ENCODE data around the gene ARMS2. TPM values are rescaled to one million over a fixed set of nuclear protein-coding genes. Genes with fewer than 3 reads are reported as not detected.

ARMS2 gene
- total RNA-seq, 1 donor from 2014 or later = not detected

DNA sequence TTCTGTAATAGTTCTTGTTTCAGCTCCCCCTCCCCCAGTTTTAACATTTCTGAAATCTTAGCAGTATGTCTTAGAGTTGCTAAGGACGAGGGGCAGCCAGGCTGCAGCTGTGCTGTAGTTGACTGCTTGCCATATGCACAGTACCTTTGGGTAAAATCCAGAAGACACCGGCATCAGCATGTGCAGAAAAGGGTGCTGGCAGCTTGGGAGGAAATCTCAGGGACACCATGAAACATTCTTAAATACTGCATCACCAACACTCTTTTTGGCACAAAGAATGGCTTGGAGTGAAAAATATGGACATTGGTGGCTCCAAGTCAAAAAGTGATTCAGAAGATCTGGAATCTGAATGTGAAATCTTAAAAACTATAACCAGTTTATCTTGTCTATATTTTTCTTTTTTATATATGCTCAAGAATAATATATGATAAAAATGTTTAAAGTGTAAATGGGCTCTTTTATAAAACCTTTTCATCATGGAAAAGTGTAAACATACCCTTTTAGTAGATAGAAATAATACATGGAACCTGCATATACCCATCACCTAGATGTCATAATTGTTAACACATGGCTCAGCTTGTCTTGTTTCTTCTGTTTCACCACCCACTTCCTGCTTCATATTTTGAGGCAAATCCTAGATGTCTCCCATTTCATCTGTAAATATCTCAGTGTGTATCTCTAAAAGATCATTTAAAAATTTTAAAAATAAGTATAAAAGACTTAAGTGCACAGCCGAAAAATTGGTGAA is 34.4 kb upstream of the ARMS2 start:
- Histone ChIP-seq H3K79me2 (ENCODE audit: insufficient read depth, low read length) (no peaks in the 10 kb centered on the region), H4K20me1 (ENCODE audit: insufficient read depth, low read length) (no peaks in the 10 kb centered on the region), H3K4me3 (ENCODE audit: insufficient read depth, low read depth, low read length) (no peak overlapping the region), H3K9me3 (ENCODE audit: insufficient read depth, low read depth, low read length) (no peaks in the 10 kb centered on the region), H2AFZ (ENCODE audit: low read depth, low read length) (no peak overlapping the region), H3K9ac (ENCODE audit: low read length) (no peak overlapping the region), H3K27ac (ENCODE audit: low read depth, low read length) (no peak overlapping the region), H3K4me1 (ENCODE audit: insufficient read depth, low read length) (peaks cover 3% of the 10 kb centered on the region), H3K4me2 (ENCODE audit: low read length) (no peak overlapping the region), H3K36me3 (ENCODE audit: insufficient read depth, low read length) (peaks cover 3% of the 10 kb centered on the region), H3K27me3 (ENCODE audit: insufficient read depth, low read length) (no peaks in the 10 kb centered on the region)
- TF ChIP-seq, protein P1, sequence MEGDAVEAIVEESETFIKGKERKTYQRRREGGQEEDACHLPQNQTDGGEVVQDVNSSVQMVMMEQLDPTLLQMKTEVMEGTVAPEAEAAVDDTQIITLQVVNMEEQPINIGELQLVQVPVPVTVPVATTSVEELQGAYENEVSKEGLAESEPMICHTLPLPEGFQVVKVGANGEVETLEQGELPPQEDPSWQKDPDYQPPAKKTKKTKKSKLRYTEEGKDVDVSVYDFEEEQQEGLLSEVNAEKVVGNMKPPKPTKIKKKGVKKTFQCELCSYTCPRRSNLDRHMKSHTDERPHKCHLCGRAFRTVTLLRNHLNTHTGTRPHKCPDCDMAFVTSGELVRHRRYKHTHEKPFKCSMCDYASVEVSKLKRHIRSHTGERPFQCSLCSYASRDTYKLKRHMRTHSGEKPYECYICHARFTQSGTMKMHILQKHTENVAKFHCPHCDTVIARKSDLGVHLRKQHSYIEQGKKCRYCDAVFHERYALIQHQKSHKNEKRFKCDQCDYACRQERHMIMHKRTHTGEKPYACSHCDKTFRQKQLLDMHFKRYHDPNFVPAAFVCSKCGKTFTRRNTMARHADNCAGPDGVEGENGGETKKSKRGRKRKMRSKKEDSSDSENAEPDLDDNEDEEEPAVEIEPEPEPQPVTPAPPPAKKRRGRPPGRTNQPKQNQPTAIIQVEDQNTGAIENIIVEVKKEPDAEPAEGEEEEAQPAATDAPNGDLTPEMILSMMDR (IDR thresholded peaks at IDR 0.05; ENCODE audit: insufficient read depth, low read depth, low read length) = no peak
- no peak for TF ChIP-seq EZH2 (IDR thresholded peaks at IDR 0.05; ENCODE audit: insufficient read depth, low read length)
- Mint-ChIP-seq H3K9me3 (ENCODE audit: unreplicated experiment) (no peaks in the 10 kb centered on the region), H3K4me1 (ENCODE audit: low read depth, unreplicated experiment) (peaks cover 6% of the 10 kb centered on the region), H3K27me3 (ENCODE audit: low read depth, unreplicated experiment) (no peaks in the 10 kb centered on the region), H3K4me3 (ENCODE audit: unreplicated experiment) (no peak overlapping the region), H3K36me3 (ENCODE audit: low read depth, unreplicated experiment) (peaks cover 2% of the 10 kb centered on the region), H3K27ac (ENCODE audit: unreplicated experiment) (no peak overlapping the region)
- DNase-seq (ENCODE audit: low read depth) (peak; percentile 78), FAIRE-seq (peak; percentile 81)

- peaks cover 6% of the 10 kb centered on the region for H3K4me1 Mint-ChIP-seq (ENCODE audit: low read depth, unreplicated experiment)
- peaks cover 2% of the 10 kb centered on the region for H3K36me3 Mint-ChIP-seq (ENCODE audit: low read depth, unreplicated experiment)
- no peaks in the 10 kb centered on the region for H4K20me1 ChIP-seq (ENCODE audit: insufficient read depth, low read length)
- H3K9me3 ChIP-seq (ENCODE audit: insufficient read depth, low read depth, low read length) = no peaks in the 10 kb centered on the region
- H3K9me3 Mint-ChIP-seq (ENCODE audit: unreplicated experiment) = no peaks in the 10 kb centered on the region
- no peaks in the 10 kb centered on the region for H3K27me3 Mint-ChIP-seq (ENCODE audit: low read depth, unreplicated experiment)
- no peak for TF ChIP-seq EZH2 (IDR thresholded peaks at IDR 0.05; ENCODE audit: insufficient read depth, low read length)
- TF ChIP-seq, protein P1 (IDR thresholded peaks at IDR 0.05; ENCODE audit: insufficient read depth, low read depth, low read length) = no peak
- peaks cover 3% of the 10 kb centered on the region for H3K36me3 ChIP-seq (ENCODE audit: insufficient read depth, low read length)
- H3K27me3 ChIP-seq (ENCODE audit: insufficient read depth, low read length) = no peaks in the 10 kb centered on the region
- no peak overlapping the region for H3K4me3 Mint-ChIP-seq (ENCODE audit: unreplicated experiment)
- no peaks in the 10 kb centered on the region for H3K79me2 ChIP-seq (ENCODE audit: insufficient read depth, low read length)
- peaks cover 3% of the 10 kb centered on the region for H3K4me1 ChIP-seq (ENCODE audit: insufficient read depth, low read length)
- FAIRE-seq (no peak), DNase-seq (ENCODE audit: low read depth) (no peak)
- H3K27ac Mint-ChIP-seq (ENCODE audit: unreplicated experiment) = no peak overlapping the region
- no peak overlapping the region for H3K4me2 ChIP-seq (ENCODE audit: low read length)
- H3K4me3 ChIP-seq (ENCODE audit: insufficient read depth, low read depth, low read length) = no peak overlapping the region
- H3K27ac ChIP-seq (ENCODE audit: low read depth, low read length) = no peak overlapping the region
- H3K9ac ChIP-seq (ENCODE audit: low read length) = no peak overlapping the region
- no peak overlapping the region for H2AFZ ChIP-seq (ENCODE audit: low read depth, low read length)
These were observed 33.8 kb upstream of the ARMS2 start for GRCh38 chr10:122420624-122421007.

DNA sequence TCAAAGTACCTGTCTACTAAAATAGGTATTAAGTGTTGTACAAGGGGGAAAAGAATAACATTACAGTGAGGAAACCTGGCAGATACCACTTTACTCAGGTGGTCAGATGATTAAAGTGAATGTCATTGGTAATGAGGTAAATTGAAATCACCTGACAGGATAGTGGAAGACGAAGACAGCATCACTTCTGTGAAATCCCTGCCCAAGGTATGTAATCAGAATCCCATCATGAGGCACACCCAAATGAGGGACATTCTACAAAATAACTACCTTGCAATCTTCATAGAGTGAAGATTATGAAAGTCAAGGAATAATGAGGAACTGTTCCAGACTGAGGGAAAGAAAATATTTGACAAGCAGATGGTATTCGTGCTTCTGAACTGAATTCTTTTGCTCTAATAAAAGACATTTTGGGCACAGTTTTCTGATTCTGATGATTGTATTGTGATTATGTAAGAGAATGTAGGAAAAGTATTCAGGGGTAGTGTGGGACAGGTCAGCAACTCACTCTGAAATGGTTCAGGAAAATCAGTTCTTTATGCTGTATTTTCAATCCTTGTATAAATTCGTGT is 33.3 kb upstream of the ARMS2 start:
- H3K36me3 Mint-ChIP-seq (ENCODE audit: low read depth, unreplicated experiment) = peaks cover 2% of the 10 kb centered on the region

More for the DNA sequence above, 33.3 kb upstream of the ARMS2 start:
- no peaks in the 10 kb centered on the region for H3K9me3 Mint-ChIP-seq (ENCODE audit: unreplicated experiment)
- FAIRE-seq (peak; percentile 56), DNase-seq (ENCODE audit: low read depth) (no peak)
- no peak overlapping the region for H3K27ac Mint-ChIP-seq (ENCODE audit: unreplicated experiment)
- no peaks in the 10 kb centered on the region for H3K9me3 ChIP-seq (ENCODE audit: insufficient read depth, low read depth, low read length)
- peaks cover 3% of the 10 kb centered on the region for H3K4me1 ChIP-seq (ENCODE audit: insufficient read depth, low read length)
- H3K27me3 Mint-ChIP-seq (ENCODE audit: low read depth, unreplicated experiment) = no peaks in the 10 kb centered on the region
- H2AFZ ChIP-seq (ENCODE audit: low read depth, low read length) = no peak overlapping the region
- H4K20me1 ChIP-seq (ENCODE audit: insufficient read depth, low read length) = no peaks in the 10 kb centered on the region
- TF ChIP-seq EZH2 (IDR thresholded peaks at IDR 0.05; ENCODE audit: insufficient read depth, low read length) = no peak
- TF ChIP-seq, protein P1 (IDR thresholded peaks at IDR 0.05; ENCODE audit: insufficient read depth, low read depth, low read length) = no peak
- peaks cover 3% of the 10 kb centered on the region for H3K36me3 ChIP-seq (ENCODE audit: insufficient read depth, low read length)
- H3K4me3 ChIP-seq (ENCODE audit: insufficient read depth, low read depth, low read length) = no peak overlapping the region
- H3K4me3 Mint-ChIP-seq (ENCODE audit: unreplicated experiment) = no peak overlapping the region
- peaks cover 6% of the 10 kb centered on the region for H3K4me1 Mint-ChIP-seq (ENCODE audit: low read depth, unreplicated experiment)
- H3K4me2 ChIP-seq (ENCODE audit: low read length) = no peak overlapping the region
- no peaks in the 10 kb centered on the region for H3K27me3 ChIP-seq (ENCODE audit: insufficient read depth, low read length)
- no peaks in the 10 kb centered on the region for H3K79me2 ChIP-seq (ENCODE audit: insufficient read depth, low read length)
- H3K27ac ChIP-seq (ENCODE audit: low read depth, low read length) = no peak overlapping the region
- H3K9ac ChIP-seq (ENCODE audit: low read length) = no peak overlapping the region
